HepG2 (cell line): ENCODE data around the gene VPS37B. TPM values are rescaled to one million over a fixed set of nuclear protein-coding genes. Genes with fewer than 3 reads are reported as not detected.

Source experiments
- ATAC-seq: fragments of 200-7000 bp; cut with Tn5 transposase; 3 replicates; pipeline ENCODE4 v1.9.1; 2020; ENCODE audit warnings: mild to moderate bottlenecking, moderate library complexity
- BruUV-seq: library from RNA; stranded (reverse); fragments of 400-500 nt; replicated peaks from 2 replicates; lab custom pipeline; 2021; lab: Mats Ljungman, UMichigan
- CTCF ChIA-PET: fragments of 300-600 bp; formaldehyde crosslinking; extraction: SDS; loops from one replicate; lab custom pipeline; 2021; ENCODE audit warnings: low total read pairs, inconsistent platforms, low intra/inter-chr PET ratio; lab: Yijun Ruan, JAX
- POLR2A ChIA-PET: fragments of 350-600 bp; sonication (Branson Sonifier 250); formaldehyde crosslinking; loops from one replicate; lab custom pipeline; 2020; ENCODE audit warnings: antibody characterized with exemption, inconsistent platforms; lab: Yijun Ruan, JAX
- DNase-seq: peaks from one replicate; pipeline ENCODE4 v3.0.0-alpha.2; 2015; ENCODE audit warnings: low spot score
- FAIRE-seq: peaks from 3 replicates; lab custom pipeline; 2011; peaks lifted over from hg19 to GRCh38; lab: Jason Lieb, UNC
- H2AFZ ChIP-seq: one replicate; pipeline ENCODE4 v1.6.1; 2011; ENCODE audit warnings: low read length, inconsistent platforms
- H3K27ac ChIP-seq: fragments of 300-600 bp; 3 replicates; pipeline ENCODE4 v1.8.0; 2011; ENCODE audit warnings: mixed run types, mild to moderate bottlenecking, mixed read lengths, low read length, inconsistent platforms; ENCODE audit not compliant: insufficient read depth; ENCODE audit errors: extremely low read length
- H3K27me3 ChIP-seq, 2 experiments: fragments of 200-600 bp in 1 of 2; 2 replicates in 1 of 2; 3 replicates in 1 of 2; pipeline versions ENCODE4 v1.6.0 to v1.8.0; 2011; ENCODE audit warnings: low read length in 2 of 2, mild to moderate bottlenecking in 2 of 2, moderate library complexity in 2 of 2, inconsistent platforms in 1 of 2; ENCODE audit not compliant: insufficient read depth in 2 of 2, control insufficient read depth in 1 of 2
- H3K36me3 ChIP-seq, 2 experiments: fragments of 200-600 bp in 1 of 2; replicated peaks in 1 of 2; 2 replicates in 1 of 2; 3 replicates in 1 of 2; pipeline versions ENCODE4 v1.5.1 to v1.8.0; 2011; ENCODE audit warnings: low read length in 2 of 2, inconsistent platforms in 1 of 2; ENCODE audit not compliant: insufficient read depth in 2 of 2, control insufficient read depth in 1 of 2
- H3K4me1 ChIP-seq: 2 replicates; pipeline ENCODE4 v1.5.1; 2012; ENCODE audit warnings: low read length, inconsistent platforms; ENCODE audit not compliant: insufficient read depth
- H3K4me2 ChIP-seq: 2 replicates; pipeline ENCODE4 v1.6.0; 2011; ENCODE audit warnings: low read depth, low read length, inconsistent platforms
- H3K4me3 ChIP-seq, 3 experiments: fragments of 200-600 bp in 1 of 3; sonication (generic), shearing (Covaris generic) in 1 of 3; replicated peaks in 1 of 3; 2 replicates each; pipeline ENCODE4 v1.5.1; 2011 to 2016; ENCODE audit warnings: low read length in 3 of 3, inconsistent platforms in 2 of 3, low read depth in 2 of 3, mild to moderate bottlenecking in 2 of 3, control low read depth in 1 of 3, mixed read lengths in 1 of 3; ENCODE audit not compliant: insufficient read depth in 1 of 3
- H3K79me2 ChIP-seq: one replicate; pipeline ENCODE4 v1.6.1; 2011; ENCODE audit warnings: low read length, inconsistent platforms; ENCODE audit not compliant: insufficient read depth
- H3K9ac ChIP-seq: 2 replicates; pipeline ENCODE4 v1.6.0; 2011; ENCODE audit warnings: mild to moderate bottlenecking, low read depth, low read length, inconsistent platforms; ENCODE audit not compliant: insufficient read depth
- H3K9me3 ChIP-seq: 2 replicates; pipeline ENCODE4 v1.5.1; 2012; ENCODE audit warnings: mild to moderate bottlenecking, low read length
- H4K20me1 ChIP-seq: 2 replicates; pipeline ENCODE4 v1.6.0; 2011; ENCODE audit warnings: inconsistent platforms, mild to moderate bottlenecking, low read length, moderate library complexity; ENCODE audit not compliant: insufficient read depth
- ARID2 ChIP-seq: sonication (generic); formaldehyde crosslinking; IDR thresholded peaks from 2 replicates; pipeline ENCODE4 v1.8.1; 2022; ENCODE audit warnings: mild to moderate bottlenecking, missing genetic modification reagents, borderline replicate concordance
- E2F2 ChIP-seq: sonication (generic); formaldehyde crosslinking; IDR thresholded peaks from 2 replicates; pipeline ENCODE4 v1.4.0; 2020; ENCODE audit warnings: missing genetic modification reagents, borderline replicate concordance
- ETV6 ChIP-seq: sonication (generic); formaldehyde crosslinking; conservative IDR thresholded peaks from 2 replicates; pipeline ENCODE4 v1.4.0; 2020; ENCODE audit warnings: missing genetic modification reagents
- FOXP1 ChIP-seq, 2 experiments: fragments of 450-650 bp in 1 of 2; IDR thresholded peaks; 2 replicates each; pipeline ENCODE4 v1.6.1; 2017 to 2018; ENCODE audit warnings: antibody characterized with exemption in 1 of 2
- FOXP4 ChIP-seq: sonication (generic); formaldehyde crosslinking; IDR thresholded peaks from 2 replicates; pipeline ENCODE4 v1.4.0; 2020; ENCODE audit warnings: missing genetic modification reagents
- GMEB1 ChIP-seq: sonication (generic); formaldehyde crosslinking; IDR thresholded peaks from 2 replicates; pipeline ENCODE4 v1.5.1; 2020; ENCODE audit warnings: missing genetic modification reagents, mild to moderate bottlenecking, borderline replicate concordance
- HMG20A ChIP-seq: IDR thresholded peaks from 2 replicates; pipeline ENCODE4 v1.6.1; 2016; ENCODE audit warnings: borderline replicate concordance
- JUNB ChIP-seq: sonication (generic); formaldehyde crosslinking; IDR thresholded peaks from 2 replicates; pipeline ENCODE4 v1.8.0; 2022; ENCODE audit warnings: missing genetic modification reagents, mild to moderate bottlenecking, borderline replicate concordance
- NFKB2 ChIP-seq: sonication (generic); formaldehyde crosslinking; IDR thresholded peaks from 2 replicates; pipeline ENCODE4 v1.4.0; 2020; ENCODE audit warnings: missing genetic modification reagents, borderline replicate concordance
- PRDM10 ChIP-seq: sonication (generic); formaldehyde crosslinking; IDR thresholded peaks from 2 replicates; pipeline ENCODE4 v1.4.0; 2020; ENCODE audit warnings: low read depth, missing genetic modification reagents
- THAP11 ChIP-seq: IDR thresholded peaks from 2 replicates; pipeline ENCODE4 v1.6.1; 2016; ENCODE audit warnings: missing biosample characterization, missing genetic modification reagents
- ZBTB34 ChIP-seq: sonication (generic); formaldehyde crosslinking; IDR thresholded peaks from 2 replicates; pipeline ENCODE4 v1.8.0; 2022; ENCODE audit warnings: mild to moderate bottlenecking, missing genetic modification reagents
- ZBTB7B ChIP-seq: sonication (generic); formaldehyde crosslinking; IDR thresholded peaks from 2 replicates; pipeline ENCODE4 v1.4.0; 2020; ENCODE audit warnings: missing genetic modification reagents
- ZNF839 ChIP-seq: sonication (generic); formaldehyde crosslinking; IDR thresholded peaks from 2 replicates; pipeline ENCODE4 v1.4.0; 2020; ENCODE audit warnings: missing genetic modification reagents, mild to moderate bottlenecking, borderline replicate concordance
- ZNF841 ChIP-seq: sonication (generic); formaldehyde crosslinking; IDR thresholded peaks from 2 replicates; pipeline ENCODE4 v1.8.1; 2023; ENCODE audit warnings: missing genetic modification reagents, borderline replicate concordance
- WGBS: methylation state at CpG from one replicate; pipeline ENCODE4 v1.1.6; 2017; ENCODE audit warnings: low lambda C conversion rate; 5-methylcytosine and 5-hydroxymethylcytosine counted together
- in situ Hi-C: cut with HindIII; loops from 2 replicates; pipeline ENCODE4 v1.10.0; 2017; ENCODE audit warnings: low pct_unique_long_range_greater_than_20kb; ENCODE audit not compliant: extremely low pct_ligation_motif_present
- intact Hi-C: fragments of 100-400 bp; cut with micrococcal nuclease; formaldehyde crosslinking; loops from one replicate; pipeline ENCODE4 v1.10.0; 2022; ENCODE audit not compliant: unreplicated experiment
- polyA plus RNA-seq, 8 experiments: library from polyadenylated mRNA; depleted of rRNA in 3 of 8; stranded (reverse) in 7 of 8; unstranded in 1 of 8; fragments of >200 nt; fragmentation: Illumina TruSeq in 4 of 8; extraction: Trizol in 4 of 8; gene quantifications; 2 replicates each; pipeline versions ENCODE4 v1.2.1 to v1.2.3, GENCODE V29; 2011 to 2016; ENCODE audit warnings: low read depth in 4 of 8, missing spikeins in 1 of 8, mixed read lengths in 1 of 8; ENCODE audit not compliant: insufficient read depth in 1 of 8
- total RNA-seq, 5 experiments: library from RNA; depleted of rRNA; stranded (reverse); fragments of >200 nt; fragmentation: Illumina TruSeq; extraction: Trizol; gene quantifications; 2 replicates each; pipeline ENCODE4 v1.2.3, GENCODE V29; 2016; ENCODE audit warnings: low read depth in 1 of 5

The VPS37B gene
- total and polyA plus RNA-seq, 2 of the 13 experiments (the other 11 are each of a cell fraction or from before 2014, with no cell fraction given): 4.6 to 5.3 TPM

- Histone ChIP-seq H3K4me1 (peaks cover 24% of the 10 kb centered on the region), H3K79me2 (peaks cover 10% of the 10 kb centered on the region), H3K4me2 (no peak overlapping the region), H3K36me3 (0 out of 5 replicates have a peak, but pooled peaks cover 0 to 9% of the 10 kb centered on the region in 2 experiments), H3K9ac (no peak overlapping the region), H3K4me3 (no peak overlapping the region), H4K20me1 (peaks cover 6% of the 10 kb centered on the region; the same call in 1 of the 2 replicates), H2AFZ (no peak overlapping the region), H3K27ac (no peak overlapping the region), H3K27me3 (no peaks in the 10 kb centered on the region), H3K9me3 (no peaks in the 10 kb centered on the region)
- DNase-seq: no peak
- in situ Hi-C loops (no loop called here), intact Hi-C loops (no loop called here)
- ChIA-PET POLR2A (no interaction called here), CTCF (no interaction called here)
- 80% methylated on average over 1 of the region's 5 CpGs for WGBS
- no peak for ATAC-seq
- no TSS peak for BruUV-seq
- no peak for FAIRE-seq
- TF ChIP-seq PRDM10 (CRISPR knock-in tag) (no peak), ZBTB7B (CRISPR knock-in tag) (no peak), FOXP4 (CRISPR knock-in tag) (no peak), GMEB1 (CRISPR knock-in tag) (no peak), FOXP1 (IDR thresholded peaks at IDR 0.05) (no peak), FOXP1 (CRISPR knock-in tag; IDR thresholded peaks at IDR 0.05) (no peak), THAP11 (CRISPR knock-in tag) (no peak), JUNB (no peak), ZNF839 (no peak), HMG20A (CRISPR knock-in tag) (no peak), ARID2 (CRISPR knock-in tag) (no peak), NFKB2 (CRISPR knock-in tag) (no peak), E2F2 (CRISPR knock-in tag) (no peak), ETV6 (no peak), ZBTB34 (CRISPR knock-in tag) (no peak), ZNF841 (CRISPR knock-in tag) (no peak)
Observed at GRCh38 chr12:122847516-122847836, 48.4 kb downstream of the VPS37B start.
